Left ventricle myocardium inferior (tissue), 1 donor: Measurements from ENCODE around the gene CCDC57. TPM values are rescaled to one million over a fixed set of nuclear protein-coding genes. Genes with fewer than 3 reads are reported as not detected.

Experiments used
- DNase-seq: peaks from one replicate; pipeline ENCODE4 v3.0.0-alpha.2; 2020
- H3K27ac ChIP-seq: fragments of 200-600 bp; replicated peaks from 2 replicates; pipeline ENCODE4 v1.8.0; 2021
- H3K27me3 ChIP-seq: fragments of 200-600 bp; 2 replicates; pipeline ENCODE4 v1.8.0; 2021; ENCODE audit warnings: low read depth
- H3K36me3 ChIP-seq: fragments of 200-600 bp; 2 replicates; pipeline ENCODE4 v1.8.0; 2021
- H3K4me1 ChIP-seq: fragments of 200-600 bp; 2 replicates; pipeline ENCODE4 v1.8.0; 2021
- H3K4me3 ChIP-seq: fragments of 200-600 bp; 2 replicates; pipeline ENCODE4 v1.8.0; 2021; ENCODE audit warnings: mild to moderate bottlenecking, moderate library complexity
- H3K9me3 ChIP-seq: fragments of 200-600 bp; replicated peaks from 2 replicates; pipeline ENCODE4 v1.8.0; 2021
- intact Hi-C: fragments of 100-400 bp; cut with micrococcal nuclease; formaldehyde crosslinking; loops from one replicate; pipeline ENCODE4 v1.11.0; 2022
- total RNA-seq: library from RNA; stranded (reverse); fragmentation: NEBNext Ultra II Directional; extraction: Animal tissue kit (Norgen Biotek cat#: 25700); gene quantifications from one replicate; pipeline ENCODE4 v1.2.1, GENCODE V29; 2021
- TF ChIP-seq, protein P1 (sequence below): fragments of 200-600 bp; IDR thresholded peaks from 2 replicates; pipeline ENCODE4 v1.8.0; 2021; ENCODE audit warnings: antibody characterized with exemption, mild to moderate bottlenecking, borderline replicate concordance
- donor health status: DM: no; HTN: yes; CAD: no; lungs with severe emphysema.

CCDC57 gene
- total RNA-seq, 1 donor from 2014 or later = 8.1 TPM

- peaks cover 90% of the 10 kb centered on the region for H3K4me1 ChIP-seq
- peaks cover 64% of the 10 kb centered on the region for H3K36me3 ChIP-seq
- peak overlapping the region; percentile 89 for H3K27ac ChIP-seq
- DNase-seq = no peak
- intact Hi-C loops = no loop called here
- no peaks in the 10 kb centered on the region for H3K27me3 ChIP-seq
- no peaks in the 10 kb centered on the region for H3K9me3 ChIP-seq
- H3K4me3 ChIP-seq = no peak overlapping the region
- TF ChIP-seq, protein P1, sequence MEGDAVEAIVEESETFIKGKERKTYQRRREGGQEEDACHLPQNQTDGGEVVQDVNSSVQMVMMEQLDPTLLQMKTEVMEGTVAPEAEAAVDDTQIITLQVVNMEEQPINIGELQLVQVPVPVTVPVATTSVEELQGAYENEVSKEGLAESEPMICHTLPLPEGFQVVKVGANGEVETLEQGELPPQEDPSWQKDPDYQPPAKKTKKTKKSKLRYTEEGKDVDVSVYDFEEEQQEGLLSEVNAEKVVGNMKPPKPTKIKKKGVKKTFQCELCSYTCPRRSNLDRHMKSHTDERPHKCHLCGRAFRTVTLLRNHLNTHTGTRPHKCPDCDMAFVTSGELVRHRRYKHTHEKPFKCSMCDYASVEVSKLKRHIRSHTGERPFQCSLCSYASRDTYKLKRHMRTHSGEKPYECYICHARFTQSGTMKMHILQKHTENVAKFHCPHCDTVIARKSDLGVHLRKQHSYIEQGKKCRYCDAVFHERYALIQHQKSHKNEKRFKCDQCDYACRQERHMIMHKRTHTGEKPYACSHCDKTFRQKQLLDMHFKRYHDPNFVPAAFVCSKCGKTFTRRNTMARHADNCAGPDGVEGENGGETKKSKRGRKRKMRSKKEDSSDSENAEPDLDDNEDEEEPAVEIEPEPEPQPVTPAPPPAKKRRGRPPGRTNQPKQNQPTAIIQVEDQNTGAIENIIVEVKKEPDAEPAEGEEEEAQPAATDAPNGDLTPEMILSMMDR = no peak
Measured at GRCh38 chr17:82243648-82244412, 31.2 kb upstream of the CCDC57 start.

- H3K9me3 ChIP-seq = no peaks in the 10 kb centered on the region
- peak overlapping the region; percentile 89 for H3K27ac ChIP-seq
- H3K4me3 ChIP-seq = no peak overlapping the region
- H3K27me3 ChIP-seq = no peaks in the 10 kb centered on the region
- peaks cover 57% of the 10 kb centered on the region for H3K36me3 ChIP-seq
- intact Hi-C loops = no loop called here
- TF ChIP-seq, protein P1 = no peak
- peaks cover 90% of the 10 kb centered on the region for H3K4me1 ChIP-seq
- peak; percentile 83 for DNase-seq
Measured at GRCh38 chr17:82242977-82243647, 30.5 kb upstream of the CCDC57 start.

DNA sequence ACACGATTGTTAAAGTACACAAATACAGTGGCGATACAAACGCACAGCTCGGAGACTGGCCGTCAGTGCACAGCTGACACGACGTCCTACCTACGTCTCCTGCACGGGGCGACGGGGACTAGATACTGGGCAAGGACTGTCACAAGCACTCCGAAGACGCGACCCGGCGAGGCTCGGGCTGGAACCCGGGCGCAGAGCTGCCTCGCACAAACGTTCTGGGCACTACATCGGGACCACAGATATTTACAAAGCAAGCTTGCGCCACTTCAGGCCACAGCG lies 30.0 kb upstream of the CCDC57 start:
- TF ChIP-seq, protein P1 = no peak
- no peaks in the 10 kb centered on the region for H3K9me3 ChIP-seq
- H3K36me3 ChIP-seq = peaks cover 56% of the 10 kb centered on the region
- no peak for DNase-seq
- peak overlapping the region; percentile 34 for H3K4me3 ChIP-seq
- H3K27ac ChIP-seq = peak overlapping the region; percentile 89
- intact Hi-C loops = no loop called here
- H3K4me1 ChIP-seq = peaks cover 90% of the 10 kb centered on the region
- H3K27me3 ChIP-seq = no peaks in the 10 kb centered on the region

- Histone ChIP-seq H3K36me3 (peaks cover 56% of the 10 kb centered on the region), H3K27ac (peak overlapping the region; percentile 89)
Measured at GRCh38 chr17:82241926-82242697, 29.5 kb upstream of the CCDC57 start.

More at GRCh38 chr17:82241926-82242697, 29.5 kb upstream of the CCDC57 start:
- intact Hi-C loops = no loop called here
- TF ChIP-seq, protein P1 = no peak
- peak; percentile 61 for DNase-seq
- Histone ChIP-seq H3K27me3 (no peaks in the 10 kb centered on the region), H3K4me1 (peaks cover 90% of the 10 kb centered on the region), H3K9me3 (no peaks in the 10 kb centered on the region), H3K4me3 (peak overlapping the region; percentile 34)
